Measurements from ENCODE around the gene PAX8.

Gene PAX8

GRCh38 chr2:113192459-113193100 is 86.1 kb downstream of the PAX8 start:
- in situ Hi-C loops (cut with MboI; ENCODE audit: low sequenced_read_pairs, unreplicated experiment), result no loop called here
- no peak for TF ChIP-seq CTCF (IDR thresholded peaks at IDR 0.05; ENCODE audit: borderline replicate concordance, control extremely low read depth, extremely low read depth, insufficient read depth, missing control alignments)
- DNase-seq (ENCODE audit: low spot score), result no peak

GRCh38 chr2:113190871-113191270 is 87.8 kb downstream of the PAX8 start:
- TF ChIP-seq CTCF (IDR thresholded peaks at IDR 0.05; ENCODE audit: borderline replicate concordance, control extremely low read depth, extremely low read depth, insufficient read depth, missing control alignments), result no peak
- no peak for DNase-seq (ENCODE audit: low spot score)
- in situ Hi-C loops (cut with MboI; ENCODE audit: low sequenced_read_pairs, unreplicated experiment), result no loop called here

- DNase-seq (ENCODE audit: low spot score), result no peak
- TF ChIP-seq CTCF (IDR thresholded peaks at IDR 0.05; ENCODE audit: borderline replicate concordance, control extremely low read depth, extremely low read depth, insufficient read depth, missing control alignments), result no peak
- in situ Hi-C loops (cut with MboI; ENCODE audit: low sequenced_read_pairs, unreplicated experiment), result no loop called here
These were observed 91.0 kb downstream of the PAX8 start for GRCh38 chr2:113187771-113188170.

- no peak for TF ChIP-seq CTCF (IDR thresholded peaks at IDR 0.05; ENCODE audit: borderline replicate concordance, control extremely low read depth, extremely low read depth, insufficient read depth, missing control alignments)
- DNase-seq (ENCODE audit: low spot score), result no peak
- in situ Hi-C loops (cut with MboI; ENCODE audit: low sequenced_read_pairs, unreplicated experiment), result no loop called here
These were observed 92.3 kb downstream of the PAX8 start for GRCh38 chr2:113186433-113186796.

- in situ Hi-C loops (cut with MboI; ENCODE audit: low sequenced_read_pairs, unreplicated experiment), result no loop called here
- no peak for DNase-seq (ENCODE audit: low spot score)
- TF ChIP-seq CTCF (IDR thresholded peaks at IDR 0.05; ENCODE audit: borderline replicate concordance, control extremely low read depth, extremely low read depth, insufficient read depth, missing control alignments), result no peak
These were observed 92.9 kb downstream of the PAX8 start for GRCh38 chr2:113185664-113186432.

GRCh38 chr2:113184531-113185230 is 94.0 kb downstream of the PAX8 start:
- in situ Hi-C loops (cut with MboI; ENCODE audit: low sequenced_read_pairs, unreplicated experiment), result no loop called here
- no peak for TF ChIP-seq CTCF (IDR thresholded peaks at IDR 0.05; ENCODE audit: borderline replicate concordance, control extremely low read depth, extremely low read depth, insufficient read depth, missing control alignments)
- DNase-seq (ENCODE audit: low spot score), result no peak

All from GM13976 (cell line).